ENCODE measurements around the gene C15orf39. TPM values are rescaled to one million over a fixed set of nuclear protein-coding genes. Genes with fewer than 3 reads are reported as not detected.

Gene C15orf39
- total RNA-seq, 3 donors from 2014 or later: 22.2 to 32.5 (median 24.2) TPM

- Histone ChIP-seq H3K4me3 (no peak overlapping the region), H3K9me3 (no peaks in the 10 kb centered on the region), H3K36me3 (ENCODE audit: low read depth) (no peaks in the 10 kb centered on the region), H3K4me1 (ENCODE audit: low read depth) (no peaks in the 10 kb centered on the region)
- intact Hi-C loops (cut with DNase I, micrococcal nuclease): no loop called here
- ATAC-seq: no peak
- no peak for TF ChIP-seq CTCF (IDR thresholded peaks at IDR 0.05)
- no peak for DNase-seq
Observed at GRCh38 chr15:75156326-75157215, 45.1 kb upstream of the C15orf39 start.

GRCh38 chr15:75158402-75158801 is 43.3 kb upstream of the C15orf39 start:
- no peak for ATAC-seq
- no peak for DNase-seq
- no peaks in the 10 kb centered on the region for H3K4me1 ChIP-seq (ENCODE audit: low read depth)
- H3K36me3 ChIP-seq (ENCODE audit: low read depth): no peaks in the 10 kb centered on the region
- intact Hi-C loops (cut with DNase I, micrococcal nuclease): no loop called here
- H3K9me3 ChIP-seq: no peaks in the 10 kb centered on the region
- TF ChIP-seq CTCF (IDR thresholded peaks at IDR 0.05): no peak
- no peak overlapping the region for H3K4me3 ChIP-seq

GRCh38 chr15:75159244-75159643 is 42.4 kb upstream of the C15orf39 start:
- no peak for TF ChIP-seq CTCF (IDR thresholded peaks at IDR 0.05)
- intact Hi-C loops (cut with DNase I, micrococcal nuclease): no loop called here
- Histone ChIP-seq H3K36me3 (ENCODE audit: low read depth) (no peaks in the 10 kb centered on the region), H3K4me3 (no peak overlapping the region), H3K9me3 (no peaks in the 10 kb centered on the region), H3K4me1 (ENCODE audit: low read depth) (no peaks in the 10 kb centered on the region)
- DNase-seq: no peak
- no peak for ATAC-seq

- intact Hi-C loops (cut with DNase I, micrococcal nuclease): no loop called here
- no peak for DNase-seq
- H3K4me1 ChIP-seq (ENCODE audit: low read depth): peaks cover 4% of the 10 kb centered on the region
- no peak for ATAC-seq
- H3K36me3 ChIP-seq (ENCODE audit: low read depth): no peaks in the 10 kb centered on the region
- TF ChIP-seq CTCF (IDR thresholded peaks at IDR 0.05): no peak
- no peaks in the 10 kb centered on the region for H3K9me3 ChIP-seq
- no peak overlapping the region for H3K4me3 ChIP-seq
Observed at GRCh38 chr15:75161106-75161916, 40.4 kb upstream of the C15orf39 start.

GRCh38 chr15:75161917-75162414 is 39.7 kb upstream of the C15orf39 start:
- Histone ChIP-seq H3K9me3 (no peaks in the 10 kb centered on the region), H3K4me1 (ENCODE audit: low read depth) (peaks cover 4% of the 10 kb centered on the region), H3K4me3 (no peak overlapping the region), H3K36me3 (ENCODE audit: low read depth) (no peaks in the 10 kb centered on the region)
- TF ChIP-seq CTCF (IDR thresholded peaks at IDR 0.05): no peak
- DNase-seq: no peak
- ATAC-seq: no peak
- intact Hi-C loops (cut with DNase I, micrococcal nuclease): no loop called here

All from mucosa of descending colon (tissue), 3 donors.